Hematopoietic multipotent progenitor cell (in vitro differentiated cells): Measurements from ENCODE around the gene SOCS1. TPM values are rescaled to one million over a fixed set of nuclear protein-coding genes. Genes with fewer than 3 reads are reported as not detected.

Experiments used
- DNase-seq, 3 donors: peaks; one replicate each; pipeline ENCODE4 v3.0.0-alpha.2; 2011 to 2015; ENCODE audit warnings: low read depth in 2 of 3, low spot score in 2 of 3
- total RNA-seq: library from RNA; depleted of rRNA; stranded (reverse); fragments of >200 nt; gene quantifications from one replicate; pipeline ENCODE4 v1.2.3, GENCODE V29; 2012

SOCS1 gene
- total RNA-seq, 1 donor: 6.2 TPM

GRCh38 chr16:11289202-11289601 is 33.2 kb upstream of the SOCS1 start:
- DNase-seq: no peak

- DNase-seq: no peak
These were observed 29.8 kb upstream of the SOCS1 start for GRCh38 chr16:11285842-11286241.

- no peak for DNase-seq
These were observed 27.8 kb upstream of the SOCS1 start for GRCh38 chr16:11283820-11284248.

GRCh38 chr16:11280616-11281522 is 24.9 kb upstream of the SOCS1 start, which contains the start of gene PRM1:
Gene PRM1 (minus strand): TSS chr16:11281330. CDS start chr16:11281238, 92 bp downstream.
- DNase-seq: no peak

- peak in 1 of 3 donors; percentile 43 for DNase-seq
These were observed 23.0 kb upstream of the SOCS1 start for GRCh38 chr16:11278681-11279628.

- no peak for DNase-seq
These were observed 21.8 kb upstream of the SOCS1 start for GRCh38 chr16:11277607-11278337.

GRCh38 chr16:11276896-11277593 is 21.0 kb upstream of the SOCS1 start:
- no peak for DNase-seq

- no peak for DNase-seq
These were observed 20.3 kb upstream of the SOCS1 start, which contains the start of gene PRM2 for GRCh38 chr16:11276143-11276895. Gene PRM2 (minus strand): TSS chr16:11276480. CDS start chr16:11276370, 110 bp downstream.

GRCh38 chr16:11274964-11275363 is 19.0 kb upstream of the SOCS1 start:
- no peak for DNase-seq

GRCh38 chr16:11273721-11274324 is 17.8 kb upstream of the SOCS1 start:
- no peak for DNase-seq

GRCh38 chr16:11272921-11273720 is 17.1 kb upstream of the SOCS1 start, which contains the start of gene PRM3:
Gene PRM3 (minus strand): TSS chr16:11273629. CDS start chr16:11273595, 34 bp downstream.
- no peak for DNase-seq

- no peak for DNase-seq
These were observed 16.5 kb upstream of the SOCS1 start for GRCh38 chr16:11272484-11272883.

- no peak for DNase-seq
These were observed 15.6 kb upstream of the SOCS1 start for GRCh38 chr16:11271610-11272009.

- no peak for DNase-seq
These were observed 14.7 kb upstream of the SOCS1 start for GRCh38 chr16:11270602-11271162.

GRCh38 chr16:11268921-11269375 is 12.9 kb upstream of the SOCS1 start, which contains the start of gene TNP2:
Gene TNP2 (minus strand): TSS chr16:11269325. CDS start chr16:11269262, 63 bp downstream.
- DNase-seq: no peak

- no peak for DNase-seq
These were observed 9.1 kb upstream of the SOCS1 start for GRCh38 chr16:11265124-11265523.

- peak in 1 of 3 donors; percentile 40 for DNase-seq
These were observed 8.3 kb upstream of the SOCS1 start for GRCh38 chr16:11264155-11264832.
